Measurements from ENCODE around the gene RAPGEF6.

GRCh38 chr5:131641494-131641893 lies 6.5 kb upstream of the RAPGEF6 start:
- TF ChIP-seq, protein P1, sequence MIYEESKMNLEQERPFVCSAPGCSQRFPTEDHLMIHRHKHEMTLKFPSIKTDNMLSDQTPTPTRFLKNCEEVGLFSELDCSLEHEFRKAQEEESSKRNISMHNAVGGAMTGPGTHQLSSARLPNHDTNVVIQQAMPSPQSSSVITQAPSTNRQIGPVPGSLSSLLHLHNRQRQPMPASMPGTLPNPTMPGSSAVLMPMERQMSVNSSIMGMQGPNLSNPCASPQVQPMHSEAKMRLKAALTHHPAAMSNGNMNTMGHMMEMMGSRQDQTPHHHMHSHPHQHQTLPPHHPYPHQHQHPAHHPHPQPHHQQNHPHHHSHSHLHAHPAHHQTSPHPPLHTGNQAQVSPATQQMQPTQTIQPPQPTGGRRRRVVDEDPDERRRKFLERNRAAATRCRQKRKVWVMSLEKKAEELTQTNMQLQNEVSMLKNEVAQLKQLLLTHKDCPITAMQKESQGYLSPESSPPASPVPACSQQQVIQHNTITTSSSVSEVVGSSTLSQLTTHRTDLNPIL (CRISPR knock-in tag; IDR thresholded peaks at IDR 0.05; ENCODE audit: low read depth), result no peak
- TF ChIP-seq PPARA (CRISPR knock-in tag; IDR thresholded peaks at IDR 0.05; ENCODE audit: borderline replicate concordance), result no peak
- no peak for TF ChIP-seq ZFP30 (CRISPR knock-in tag; IDR thresholded peaks at IDR 0.05)
- TF ChIP-seq ZC3H10 (CRISPR knock-in tag; IDR thresholded peaks at IDR 0.05), result no peak
- no peak for TF ChIP-seq TCF4 (CRISPR knock-in tag; IDR thresholded peaks at IDR 0.05; ENCODE audit: borderline replicate concordance)
- no peak for TF ChIP-seq RARB (CRISPR knock-in tag; IDR thresholded peaks at IDR 0.05)
- no peak for TF ChIP-seq TOX (CRISPR knock-in tag; IDR thresholded peaks at IDR 0.05; ENCODE audit: borderline replicate concordance)
- no peak for TF ChIP-seq CSDC2 (CRISPR knock-in tag; IDR thresholded peaks at IDR 0.05)
- TF ChIP-seq PATZ1 (CRISPR knock-in tag; IDR thresholded peaks at IDR 0.05; ENCODE audit: borderline replicate concordance), result no peak
- no peak for TF ChIP-seq ARNTL (CRISPR knock-in tag; IDR thresholded peaks at IDR 0.05; ENCODE audit: borderline replicate concordance, low read depth)
- TF ChIP-seq CSRNP3 (CRISPR knock-in tag; IDR thresholded peaks at IDR 0.05), result no peak
